SKM-1 (cell line): Measurements from ENCODE around the gene TMEM229B.
A peak's percentile ranks its signal among the peaks of the same experiment; 100 is the strongest.
"Not testable (repeated sequence)": the region's sequence is repeated elsewhere in the genome, so short reads cannot be mapped to it uniquely, and the experiment has no call there.

Experiments
- DNase-seq: peaks from one replicate; lab custom pipeline; 2025; ENCODE audit not compliant: unreplicated experiment; lab: John Stamatoyannopoulos, UW

Gene TMEM229B

DNA sequence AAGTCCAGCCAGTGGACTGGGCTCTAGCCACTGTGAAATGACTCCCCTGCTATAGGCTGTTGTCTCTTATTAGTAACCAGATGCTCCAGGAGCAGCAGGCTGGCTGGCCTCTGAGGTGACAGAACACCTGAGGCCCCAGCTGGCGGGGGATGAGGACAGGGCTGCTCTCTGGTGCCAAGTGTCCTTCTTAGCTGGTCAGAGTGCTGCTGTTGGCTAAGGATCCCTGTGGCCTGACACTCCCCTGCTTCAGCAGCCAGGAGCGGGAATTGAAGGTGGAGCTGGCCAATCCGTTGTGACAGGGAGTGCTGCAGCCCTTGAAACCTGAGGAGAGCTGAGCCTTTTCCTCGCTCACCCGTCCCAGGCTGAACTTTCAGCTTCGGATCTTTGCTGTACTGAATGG, 30.7 kb downstream of the TMEM229B start:
- no peak for DNase-seq

- no peak for DNase-seq
These were observed 31.8 kb downstream of the TMEM229B start for GRCh38 chr14:67456732-67457131.

GRCh38 chr14:67453575-67454300, 34.8 kb downstream of the TMEM229B start:
- no peak for DNase-seq

GRCh38 chr14:67451667-67452066, 36.9 kb downstream of the TMEM229B start:
- DNase-seq, result not testable (repeated sequence)

DNA sequence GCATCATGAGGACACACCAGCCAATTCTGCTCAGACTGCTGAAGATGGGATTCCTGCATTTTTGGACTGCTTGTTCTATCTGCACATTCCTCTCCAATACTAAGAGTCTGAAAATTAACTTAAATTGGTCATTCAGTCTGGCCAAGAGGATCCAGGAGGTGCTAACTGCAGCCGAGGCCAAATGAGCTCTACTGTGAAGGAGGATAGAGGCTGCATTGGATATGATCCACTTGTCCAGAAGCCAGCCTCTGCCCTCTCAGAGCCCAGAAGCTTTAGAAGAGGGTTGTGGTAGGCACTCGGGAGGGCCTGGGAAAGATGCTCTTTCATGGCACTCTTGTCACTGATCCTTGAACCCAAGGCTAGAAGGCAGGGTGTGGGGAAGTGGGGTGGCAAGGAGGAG, 39.4 kb downstream of the TMEM229B start:
- DNase-seq, result no peak

- DNase-seq, result no peak
These were observed 41.5 kb downstream of the TMEM229B start for GRCh38 chr14:67447033-67447381.

- DNase-seq, result no peak
These were observed 42.0 kb downstream of the TMEM229B start for GRCh38 chr14:67446371-67447032.

- DNase-seq, result no peak
These were observed 44.1 kb downstream of the TMEM229B start for GRCh38 chr14:67444395-67444794.

DNA sequence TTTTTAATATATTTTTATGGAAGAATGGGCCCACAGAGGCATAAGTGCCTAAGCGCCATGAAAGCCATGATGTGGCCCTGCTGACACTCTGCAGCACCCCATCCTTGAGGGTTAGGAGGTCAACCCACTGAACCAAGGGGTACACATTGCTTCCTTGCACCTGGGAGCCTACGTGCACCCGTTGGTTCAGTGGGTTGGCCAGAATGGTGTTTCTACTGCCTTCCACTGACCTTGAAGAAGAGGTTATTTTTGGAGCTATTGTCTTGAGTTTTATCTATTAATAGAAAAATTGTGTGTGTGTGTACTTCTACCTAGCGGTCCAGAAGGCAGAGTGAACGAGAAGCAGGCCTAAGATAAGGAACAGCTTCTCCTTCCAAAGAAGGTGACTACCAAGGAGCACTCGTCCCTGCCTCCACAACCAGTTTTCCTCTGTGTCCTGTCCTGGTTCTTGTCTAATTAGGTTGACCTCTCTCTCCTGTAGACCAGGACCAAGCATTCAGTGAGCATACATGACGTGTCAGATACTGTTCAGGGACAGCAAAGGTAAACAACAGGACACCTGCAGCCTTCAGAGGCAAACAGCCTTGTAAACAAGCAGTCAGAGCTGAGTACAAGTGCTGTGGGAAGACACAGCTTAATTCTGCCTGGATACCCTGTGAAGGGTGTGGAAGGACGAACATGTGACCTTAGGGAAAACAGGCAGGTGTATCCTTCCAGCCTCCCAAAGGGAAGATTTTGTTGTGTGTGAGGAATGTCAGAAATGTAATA, 46.2 kb downstream of the TMEM229B start:
- DNase-seq, result no peak

DNA sequence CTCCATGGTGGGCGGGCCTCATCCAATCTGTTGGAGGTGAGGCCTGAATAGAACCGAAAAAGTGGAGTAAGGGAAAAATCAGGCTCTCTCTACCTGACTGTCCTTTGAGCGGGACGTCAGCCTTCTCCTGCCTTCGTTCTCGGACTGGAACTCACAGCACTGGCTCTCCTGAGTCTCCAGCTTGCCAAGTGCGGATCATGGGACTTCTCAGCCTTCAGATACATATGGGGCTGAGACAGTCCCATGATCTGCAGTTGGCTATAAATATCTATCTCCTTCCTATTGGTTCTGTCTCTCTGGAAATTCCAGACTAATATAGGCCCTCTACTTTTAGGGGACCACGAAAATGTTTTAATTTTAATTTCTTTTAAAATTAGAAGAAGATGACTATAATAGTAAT, 46.8 kb downstream of the TMEM229B start:
- no peak for DNase-seq

- no peak for DNase-seq
These were observed 47.3 kb downstream of the TMEM229B start for GRCh38 chr14:67441256-67441655.

DNA sequence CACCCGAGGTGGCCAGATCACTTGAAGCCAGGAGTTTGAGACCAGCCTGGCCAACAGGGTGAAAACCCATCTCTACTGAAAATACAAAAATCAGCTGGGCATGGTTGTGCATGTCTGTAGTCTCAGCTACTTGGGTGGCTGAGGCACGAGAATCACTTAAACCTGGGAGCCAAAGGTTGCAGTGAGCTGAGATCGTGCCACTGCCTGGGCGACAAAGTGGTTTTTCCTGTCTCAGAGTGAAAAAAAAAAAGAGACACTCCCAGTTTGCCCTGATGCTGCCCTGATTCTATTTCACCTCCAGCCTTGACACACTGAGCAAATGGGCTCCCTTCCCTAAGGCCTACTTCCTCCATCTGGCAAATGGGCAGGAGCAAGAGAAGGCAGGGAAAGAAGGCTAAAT, 48.0 kb downstream of the TMEM229B start:
- no peak for DNase-seq

DNA sequence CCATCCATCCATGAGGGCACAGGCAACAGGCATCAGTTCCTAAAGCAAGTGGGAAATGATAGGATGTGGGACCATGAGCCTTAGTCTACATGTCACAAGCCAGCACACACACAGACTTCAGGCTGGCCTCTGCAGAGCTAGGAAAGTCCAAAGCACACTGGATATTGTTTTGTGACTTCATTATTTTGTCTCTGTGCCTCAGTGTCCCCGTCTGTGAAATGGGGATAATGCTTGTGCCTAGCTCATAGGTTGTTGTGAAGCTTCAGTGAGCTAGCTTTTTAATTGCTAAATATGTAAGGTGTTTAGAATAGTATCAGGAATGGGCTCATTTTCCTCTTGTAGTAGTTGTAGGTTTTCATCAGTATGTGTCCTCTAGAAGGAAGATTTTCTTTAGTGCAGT, 49.6 kb downstream of the TMEM229B start:
- no peak for DNase-seq

- DNase-seq, result no peak
These were observed 52.3 kb downstream of the TMEM229B start for GRCh38 chr14:67436006-67436866.

DNA sequence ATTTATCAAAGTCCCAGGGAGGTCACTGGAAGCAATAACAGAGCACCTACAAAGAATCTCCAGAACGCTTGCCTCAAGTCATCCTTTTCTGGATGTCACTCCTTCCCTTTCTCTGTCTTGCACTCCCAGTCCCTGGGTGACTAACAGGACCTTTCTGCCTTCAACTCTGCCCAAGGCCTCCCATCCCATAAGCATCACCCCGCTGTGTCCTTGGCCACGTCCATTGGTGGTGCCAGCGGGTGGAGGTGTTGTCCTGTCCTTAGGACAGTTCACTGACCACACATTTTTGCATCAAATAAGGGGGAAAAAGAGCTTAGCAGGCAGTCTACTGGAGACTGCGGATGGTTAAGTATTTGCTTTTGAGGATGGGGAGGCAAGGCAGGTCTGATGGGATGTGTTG, 52.9 kb downstream of the TMEM229B start:
- no peak for DNase-seq

DNA sequence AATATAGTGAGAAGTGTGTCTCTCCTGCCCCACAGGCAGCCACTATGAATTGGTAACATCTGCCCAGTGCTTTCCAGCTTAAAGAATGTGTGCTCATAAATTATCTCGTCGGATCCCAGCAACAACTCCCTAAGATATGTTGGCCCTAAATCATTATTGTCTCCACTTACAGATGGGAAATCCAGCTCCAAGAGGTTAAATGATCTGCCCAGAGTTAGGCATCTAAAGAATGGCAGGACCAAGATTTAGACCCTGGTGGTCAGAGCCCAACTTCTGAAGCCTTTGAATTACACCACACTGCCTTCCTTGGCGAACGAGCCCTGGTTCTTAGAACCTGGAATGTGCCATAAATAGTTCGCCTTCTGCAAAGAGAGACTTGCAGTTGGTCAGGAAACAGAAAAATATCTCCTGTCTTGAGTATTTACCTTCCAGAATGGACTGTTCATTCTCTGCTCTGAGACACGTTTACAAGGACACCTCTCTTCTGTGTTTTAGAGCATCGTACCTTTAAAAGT, 56.4 kb downstream of the TMEM229B start:
- DNase-seq, result no peak

- DNase-seq, result no peak
These were observed 58.9 kb downstream of the TMEM229B start for GRCh38 chr14:67429510-67430205.

DNA sequence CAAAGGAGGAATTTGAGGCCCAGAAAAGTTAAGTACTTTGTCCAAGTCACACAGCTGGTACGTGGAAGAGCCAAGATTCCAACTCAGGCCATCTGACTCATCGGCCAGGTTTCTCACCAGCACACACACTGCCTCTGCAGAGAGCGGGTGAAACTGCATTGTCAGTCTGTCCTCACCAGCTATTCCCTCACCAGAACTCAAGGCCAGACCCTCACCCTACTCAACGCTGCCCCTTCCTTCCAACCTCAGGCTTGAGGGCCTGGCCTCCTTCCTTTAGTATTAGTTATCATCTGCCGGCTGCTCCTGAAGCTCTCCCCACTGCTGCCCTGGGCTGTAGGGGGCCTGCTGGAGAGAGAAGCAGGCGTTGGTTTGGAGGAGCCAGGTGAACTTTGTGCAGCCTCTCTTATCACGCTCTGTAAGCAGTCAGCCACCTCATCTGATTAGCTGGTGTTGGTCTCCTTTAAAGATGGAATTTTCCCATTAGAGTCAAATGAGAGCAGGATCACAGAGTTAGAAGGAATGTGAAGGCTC, 60.0 kb downstream of the TMEM229B start:
- no peak for DNase-seq

DNA sequence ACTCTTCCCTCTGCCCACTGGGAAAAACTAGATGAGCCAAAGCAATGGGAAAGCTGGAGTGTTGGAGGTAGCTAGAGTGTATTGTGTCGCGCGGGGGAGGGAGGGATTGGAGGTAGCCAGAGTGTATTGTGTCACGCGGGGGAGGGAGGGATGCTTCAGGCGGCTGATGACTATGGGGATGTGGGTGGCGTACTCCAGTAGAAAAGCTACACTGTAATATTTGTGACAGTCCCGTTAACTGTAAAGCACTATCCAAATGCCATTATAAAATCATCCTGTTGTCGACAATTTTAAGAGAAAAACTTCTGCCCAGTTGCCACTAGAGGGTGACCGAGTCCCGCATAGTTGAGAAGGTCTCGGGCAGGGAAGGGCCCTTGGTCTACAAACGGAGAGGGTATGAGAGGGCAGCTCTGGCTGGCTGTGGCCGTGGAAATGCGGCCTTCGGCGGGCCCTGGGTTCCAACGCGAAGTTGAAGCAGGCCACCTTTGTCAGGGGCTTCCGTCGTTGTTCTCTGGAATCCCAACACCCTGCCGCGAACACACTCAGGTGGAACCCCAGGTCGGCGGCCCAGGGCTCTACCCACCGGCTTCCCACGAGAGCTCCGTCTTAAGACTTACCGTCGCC, 61.4 kb downstream of the TMEM229B start:
- peak; percentile 16 for DNase-seq

DNA sequence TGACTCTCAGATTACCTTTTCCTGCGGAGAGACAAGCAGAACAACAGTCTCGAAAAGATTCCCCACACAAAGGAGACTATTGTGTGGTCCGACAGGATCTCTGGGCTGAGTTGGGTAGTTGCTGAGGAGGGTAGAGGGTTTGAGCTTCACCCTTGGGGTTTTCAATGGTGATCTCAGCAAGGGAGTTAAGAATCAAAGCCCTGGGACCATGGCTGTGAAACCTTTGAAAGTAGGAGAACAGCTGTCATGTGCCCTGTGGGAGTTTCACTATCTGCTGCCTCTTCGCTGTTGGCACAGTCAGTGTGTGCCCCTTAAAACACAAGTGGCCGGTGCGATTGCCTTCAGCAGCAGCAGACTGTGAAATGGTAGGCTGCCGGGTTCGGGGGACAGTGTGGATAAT, 62.4 kb downstream of the TMEM229B start:
- no peak for DNase-seq
